AG04450 (cell line): ENCODE data around the gene TMIGD3. TPM values are rescaled to one million over a fixed set of nuclear protein-coding genes. Genes with fewer than 3 reads are reported as not detected.

Experiments used
- CTCF ChIA-PET: fragments of 300-600, 350-600 bp; formaldehyde crosslinking; extraction: SDS; loops from one replicate; lab custom pipeline; 2022; ENCODE audit warnings: antibody characterized with exemption, inconsistent platforms; lab: Charles Lee
- POLR2A ChIA-PET: fragments of 350-600 bp; formaldehyde crosslinking; extraction: SDS; loops from one replicate; lab custom pipeline; 2021; ENCODE audit warnings: antibody characterized with exemption, inconsistent platforms; lab: Yijun Ruan, JAX
- DNase-seq: peaks from one replicate; pipeline ENCODE4 v3.0.0-alpha.2; 2011; ENCODE audit warnings: low read depth, low spot score
- H3K27ac ChIP-seq: one replicate; pipeline ENCODE4 v1.5.1; 2012; ENCODE audit warnings: low read depth, low read length, control low read depth
- H3K27me3 ChIP-seq: one replicate; pipeline ENCODE4 v1.6.0; 2012; ENCODE audit warnings: low read length; ENCODE audit not compliant: control insufficient read depth, insufficient read depth
- H3K4me3 ChIP-seq: 2 replicates; pipeline ENCODE4 v1.5.1; 2011; ENCODE audit warnings: mild to moderate bottlenecking, low read depth, low read length, control low read depth
- H3K9me3 ChIP-seq: 2 replicates; pipeline ENCODE4 v1.5.1; 2012; ENCODE audit warnings: low read length; ENCODE audit not compliant: control insufficient read depth, insufficient read depth
- CTCF ChIP-seq: IDR thresholded peaks from 2 replicates; pipeline ENCODE4 v1.5.1; 2011; ENCODE audit warnings: low read depth, low read length, control low read depth, inconsistent platforms
- polyA plus RNA-seq: library from polyadenylated mRNA; depleted of rRNA; stranded (reverse); fragments of >200 nt; gene quantifications from 2 replicates; pipeline ENCODE4 v1.2.3, GENCODE V29; 2011

Gene TMIGD3
- polyA plus RNA-seq, 1 experiment = not detected

DNA sequence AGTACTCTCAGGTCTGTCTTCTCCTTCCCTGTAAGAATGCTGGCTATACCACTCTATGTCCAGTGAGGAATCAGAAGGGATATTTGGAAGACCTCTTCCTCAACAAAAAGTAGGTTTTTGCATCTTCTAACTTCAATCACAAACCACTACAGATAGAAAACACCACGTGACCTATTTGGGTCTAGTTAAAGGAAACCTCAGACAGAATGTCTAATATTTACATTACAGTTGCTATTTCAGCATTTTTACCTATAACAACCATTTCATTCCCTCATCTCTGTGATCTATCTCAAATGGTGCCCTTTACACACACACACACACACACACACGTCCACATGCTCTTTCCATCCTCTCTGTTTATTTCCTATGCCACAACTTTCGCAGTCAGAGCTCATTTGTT lies 7.9 kb upstream of the TMIGD3 start:
- H3K4me3 ChIP-seq = no peak overlapping the region
- ChIA-PET CTCF (interaction anchor here (0.8 kb wide), 1 partner anchor 203 kb away, joined by 3 read pairs; no protein-coding TSS in a partner anchor), POLR2A (no interaction called here)
- H3K27ac ChIP-seq = no peak overlapping the region
- H3K27me3 ChIP-seq = no peaks in the 10 kb centered on the region
- no peak for DNase-seq
- no peak for TF ChIP-seq CTCF
- no peaks in the 10 kb centered on the region for H3K9me3 ChIP-seq

DNA sequence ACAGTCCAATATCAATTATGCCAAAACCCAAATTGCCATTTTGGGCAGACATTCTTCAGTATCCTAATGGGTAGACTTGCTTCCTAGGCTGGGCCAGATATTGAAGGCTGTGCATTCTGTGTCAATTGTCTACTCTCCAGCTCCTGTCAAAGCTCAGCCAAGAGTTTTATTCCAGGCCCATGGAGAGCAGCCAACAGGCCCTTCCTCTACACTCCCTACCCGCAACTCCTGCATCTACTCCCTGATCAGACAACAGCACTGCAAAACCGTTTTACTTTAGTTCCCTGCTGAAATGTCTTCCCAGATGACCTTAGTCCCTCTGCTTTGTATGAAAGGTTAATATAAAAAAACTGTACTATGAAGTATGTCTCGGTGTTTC lies 6.6 kb upstream of the TMIGD3 start:
- Histone ChIP-seq H3K4me3 (no peak overlapping the region), H3K27me3 (no peaks in the 10 kb centered on the region), H3K27ac (no peak overlapping the region), H3K9me3 (no peaks in the 10 kb centered on the region)
- DNase-seq = no peak
- ChIA-PET CTCF (interaction anchor here (0.7 to 4.5 kb wide), 6 partner anchors 28 to 258 kb away, joined by 3 to 73 read pairs (median 20); partner anchors contain the start of gene DDX20), POLR2A (interaction anchor here (0.7 kb wide), 1 partner anchor 178 kb away, joined by 3 read pairs; no protein-coding TSS in a partner anchor)
- no peak for TF ChIP-seq CTCF

DNA sequence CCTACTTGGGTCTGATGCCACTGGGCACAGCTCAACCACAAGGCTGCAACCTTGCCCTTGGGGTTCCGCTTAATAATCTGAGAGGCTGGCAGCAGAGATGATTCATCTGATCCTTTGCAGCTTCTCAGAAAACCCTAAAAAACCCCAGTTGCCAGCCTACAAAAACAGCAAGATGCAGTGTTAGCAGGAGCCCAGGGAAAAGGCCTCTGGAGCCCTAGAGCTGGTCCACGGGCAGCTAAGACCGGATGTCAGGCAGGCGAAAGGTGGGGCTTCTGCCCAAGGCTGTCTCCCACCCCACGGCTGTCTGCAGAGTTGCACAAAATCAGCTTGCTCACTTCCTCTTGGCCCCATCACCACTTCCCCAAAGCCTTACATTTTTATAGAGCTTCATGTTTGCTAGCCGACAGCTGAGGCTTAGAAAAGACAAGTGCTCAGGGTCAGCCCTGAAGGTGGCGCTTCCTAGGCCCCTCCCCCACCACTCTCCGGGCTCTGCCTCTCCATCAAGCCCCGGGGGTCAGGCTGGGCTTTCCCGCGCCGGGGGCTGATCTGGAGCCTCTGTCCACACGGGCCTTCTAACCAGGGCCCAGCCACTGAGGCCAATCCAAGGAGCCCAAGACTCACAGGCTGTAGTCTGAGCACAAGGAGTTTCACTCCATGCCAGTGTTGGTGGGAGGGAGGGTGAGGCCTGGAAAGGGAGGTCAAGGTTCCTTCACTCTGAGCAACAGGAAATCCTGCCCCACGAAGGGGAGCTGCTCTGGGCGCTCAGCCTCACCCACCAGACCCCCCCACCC lies 4.2 kb upstream of the TMIGD3 start:
- Histone ChIP-seq H3K27ac (peak overlapping the region; percentile 91), H3K4me3 (peak overlapping the region; percentile 41), H3K9me3 (no peaks in the 10 kb centered on the region), H3K27me3 (peaks cover 4% of the 10 kb centered on the region)
- peak; percentile 28; the same call in 1 of the 2 replicates for TF ChIP-seq CTCF
- DNase-seq = peak; percentile 32
- ChIA-PET CTCF (interaction anchor here (0.6 to 4.5 kb wide), 77 partner anchors 9 to 1910 kb away, joined by 3 to 73 read pairs (median 7); partner anchors contain the start of genes C1orf162, DDX20 and RAP1A), POLR2A (interaction anchor here (0.8 to 1.5 kb wide), 8 partner anchors 17 to 207 kb away, joined by 3 to 7 read pairs (median 4); no protein-coding TSS in a partner anchor)

DNA sequence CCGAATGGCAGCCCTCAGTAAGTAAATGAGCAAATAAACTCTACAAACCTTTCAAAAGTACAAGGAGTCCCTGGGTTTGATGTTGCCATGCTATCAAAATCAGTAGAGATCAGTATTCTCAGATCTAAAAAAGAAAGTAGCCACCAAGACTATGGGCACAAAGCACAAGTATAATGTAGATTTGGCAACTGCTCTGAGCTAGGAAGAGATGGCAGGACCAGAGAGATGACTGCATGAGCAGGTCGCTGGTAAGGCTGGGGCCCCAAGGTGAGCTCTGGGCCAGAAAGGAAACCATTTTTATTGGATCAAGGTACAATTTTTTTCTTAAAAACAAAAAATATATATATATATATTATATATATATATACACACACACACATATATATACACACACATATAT lies 3.1 kb upstream of the TMIGD3 start:
- H3K9me3 ChIP-seq = no peaks in the 10 kb centered on the region
- H3K4me3 ChIP-seq = no peak overlapping the region
- H3K27me3 ChIP-seq = peaks cover 4% of the 10 kb centered on the region
- ChIA-PET POLR2A (no interaction called here), CTCF (interaction anchor here (1.0 to 4.5 kb wide), 13 partner anchors 10 to 284 kb away, joined by 3 to 73 read pairs (median 17); partner anchors contain the start of gene DDX20)
- no peak for TF ChIP-seq CTCF
- H3K27ac ChIP-seq = no peak overlapping the region
- DNase-seq = no peak

GRCh38 chr1:111505641-111506119 lies 2.2 kb upstream of the TMIGD3 start:
- ChIA-PET POLR2A (no interaction called here), CTCF (interaction anchor here (1.5 kb wide), 1 partner anchor 24 kb away, joined by 3 read pairs; no protein-coding TSS in a partner anchor)
- TF ChIP-seq CTCF = no peak
- no peak for DNase-seq
- no peak overlapping the region for H3K27ac ChIP-seq
- no peaks in the 10 kb centered on the region for H3K9me3 ChIP-seq
- peaks cover 7% of the 10 kb centered on the region for H3K27me3 ChIP-seq
- no peak overlapping the region for H3K4me3 ChIP-seq
